Neural cell (in vitro differentiated cells): ENCODE data around the gene ZNF135.

Experiments
- POLR2AphosphoS5 ChIP-seq: IDR thresholded peaks from 2 replicates; pipeline ENCODE4 v1.6.1; 2012
- RAD21 ChIP-seq: fragments of 450-650 bp; conservative IDR thresholded peaks from 2 replicates; pipeline ENCODE4 v1.6.1; 2014; ENCODE audit warnings: antibody characterized with exemption, mild to moderate bottlenecking, moderate library complexity

DNA sequence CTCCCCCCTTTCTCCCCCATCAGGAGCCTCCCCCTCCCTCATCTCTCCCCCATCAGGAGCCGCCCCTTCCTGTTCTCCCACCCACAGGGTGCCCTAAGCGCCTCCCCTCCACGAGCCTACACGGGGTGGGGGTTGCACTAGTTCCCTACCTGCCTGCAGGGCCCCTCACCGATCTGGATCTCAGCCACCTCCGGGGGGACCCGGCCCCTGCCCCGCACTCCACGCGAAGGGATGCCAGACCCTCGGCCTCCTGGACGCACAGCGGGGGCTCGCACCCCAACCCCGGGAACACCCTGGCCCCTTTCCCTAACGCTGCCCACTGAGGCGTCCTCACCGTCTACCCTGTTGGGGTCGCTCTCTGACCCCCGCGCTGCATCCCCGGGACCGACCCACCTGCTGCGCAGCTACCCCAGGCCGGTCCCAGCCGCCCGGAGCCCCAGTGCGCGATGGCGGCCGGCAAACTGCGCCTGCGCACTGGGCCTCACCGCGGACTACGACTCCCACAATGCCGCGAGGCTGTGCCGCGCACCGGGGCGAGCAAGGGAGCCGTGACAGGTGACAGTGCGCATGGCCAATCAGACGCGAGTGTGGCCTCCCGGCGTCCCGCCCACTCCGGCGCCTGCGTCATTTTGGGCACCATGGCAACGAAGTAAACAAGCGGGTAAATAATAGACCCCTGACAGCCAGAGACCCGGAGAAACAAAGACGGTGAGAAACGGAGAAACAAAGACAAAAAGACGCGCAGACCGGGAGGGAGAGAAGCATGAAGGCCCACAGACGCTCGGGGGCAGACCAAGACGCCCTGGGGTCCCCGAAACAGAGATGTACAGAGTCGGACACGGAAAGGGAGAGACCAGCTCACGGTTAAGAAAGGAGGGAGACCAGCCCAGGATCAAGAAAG, 38.9 kb downstream of the ZNF135 start, which contains the start of gene ZSCAN18:
- TF ChIP-seq RAD21 = no peak
- peak; percentile 95 for TF ChIP-seq POLR2AphosphoS5
